ENCODE data around the gene TMEM45A.
A peak's percentile ranks its signal among the peaks of the same experiment; 100 is the strongest.

The TMEM45A gene

GRCh38 chr3:100586832-100587231 is 94.4 kb downstream of the TMEM45A start:
- no peaks in the 10 kb centered on the region for H3K27me3 ChIP-seq (ENCODE audit: low read depth, low read length)
- H3K9me3 ChIP-seq (ENCODE audit: insufficient read depth, low read length): no peaks in the 10 kb centered on the region
- H3K79me2 ChIP-seq (ENCODE audit: low read length): no peaks in the 10 kb centered on the region
- H3K36me3 ChIP-seq (replicated peaks; ENCODE audit: low read depth, low read length): no peaks in the 10 kb centered on the region
- H3K4me2 ChIP-seq (ENCODE audit: low read length): no peak overlapping the region
- H3K27ac ChIP-seq (ENCODE audit: low read length): no peak overlapping the region
- no peak overlapping the region for H2AFZ ChIP-seq (ENCODE audit: low read depth, low read length)
- H3K4me3 ChIP-seq (ENCODE audit: low read length): no peak overlapping the region
- no peak for TF ChIP-seq EZH2phosphoT487 (IDR thresholded peaks at IDR 0.05; ENCODE audit: low read depth)
- TF ChIP-seq CTCF (IDR thresholded peaks at IDR 0.05; ENCODE audit: low read depth, low read length): no peak
- no peak overlapping the region for H3K9ac ChIP-seq (ENCODE audit: low read length)
- no peaks in the 10 kb centered on the region for H4K20me1 ChIP-seq (ENCODE audit: insufficient read depth, low read length)
- H3K4me1 ChIP-seq (ENCODE audit: low read length): peaks cover 11% of the 10 kb centered on the region

GRCh38 chr3:100588251-100588650 is 95.8 kb downstream of the TMEM45A start:
- H3K27ac ChIP-seq (ENCODE audit: low read length): no peak overlapping the region
- no peak overlapping the region for H3K9ac ChIP-seq (ENCODE audit: low read length)
- H2AFZ ChIP-seq (ENCODE audit: low read depth, low read length): no peak overlapping the region
- H3K4me3 ChIP-seq (ENCODE audit: low read length): no peak overlapping the region
- no peaks in the 10 kb centered on the region for H3K9me3 ChIP-seq (ENCODE audit: insufficient read depth, low read length)
- no peaks in the 10 kb centered on the region for H3K36me3 ChIP-seq (replicated peaks; ENCODE audit: low read depth, low read length)
- TF ChIP-seq CTCF (IDR thresholded peaks at IDR 0.05; ENCODE audit: low read depth, low read length) (no peak), EZH2phosphoT487 (IDR thresholded peaks at IDR 0.05; ENCODE audit: low read depth) (no peak)
- H3K79me2 ChIP-seq (ENCODE audit: low read length): no peaks in the 10 kb centered on the region
- H4K20me1 ChIP-seq (ENCODE audit: insufficient read depth, low read length): no peaks in the 10 kb centered on the region
- H3K4me2 ChIP-seq (ENCODE audit: low read length): no peak overlapping the region
- H3K4me1 ChIP-seq (ENCODE audit: low read length): peaks cover 11% of the 10 kb centered on the region
- no peaks in the 10 kb centered on the region for H3K27me3 ChIP-seq (ENCODE audit: low read depth, low read length)

GRCh38 chr3:100590114-100590839 is 97.9 kb downstream of the TMEM45A start:
- Histone ChIP-seq H3K9ac (ENCODE audit: low read length) (no peak overlapping the region; the same call in 1 of the 2 replicates), H3K27ac (ENCODE audit: low read length) (no peak overlapping the region), H3K4me1 (ENCODE audit: low read length) (peaks cover 5% of the 10 kb centered on the region; the same call in 1 of the 2 replicates), H4K20me1 (ENCODE audit: insufficient read depth, low read length) (no peaks in the 10 kb centered on the region), H3K27me3 (ENCODE audit: low read depth, low read length) (no peaks in the 10 kb centered on the region), H3K9me3 (ENCODE audit: insufficient read depth, low read length) (no peaks in the 10 kb centered on the region), H3K4me2 (ENCODE audit: low read length) (peak overlapping the region; percentile 79), H3K4me3 (ENCODE audit: low read length) (peak overlapping the region; percentile 69), H2AFZ (ENCODE audit: low read depth, low read length) (peak overlapping the region; percentile 89; the same call in 1 of the 2 replicates), H3K36me3 (replicated peaks; ENCODE audit: low read depth, low read length) (no peaks in the 10 kb centered on the region), H3K79me2 (ENCODE audit: low read length) (no peaks in the 10 kb centered on the region)
- peak; percentile 94 for TF ChIP-seq CTCF (IDR thresholded peaks at IDR 0.05; ENCODE audit: low read depth, low read length)
- no peak for TF ChIP-seq EZH2phosphoT487 (IDR thresholded peaks at IDR 0.05; ENCODE audit: low read depth)

GRCh38 chr3:100590840-100591147 is 98.4 kb downstream of the TMEM45A start:
- H3K9ac ChIP-seq (ENCODE audit: low read length): no peak overlapping the region
- H2AFZ ChIP-seq (ENCODE audit: low read depth, low read length): no peak overlapping the region
- H3K79me2 ChIP-seq (ENCODE audit: low read length): no peaks in the 10 kb centered on the region
- H3K4me2 ChIP-seq (ENCODE audit: low read length): 0 out of 2 replicates have a peak overlapping the region, but pooled peaks have one; percentile 79
- no peaks in the 10 kb centered on the region for H3K9me3 ChIP-seq (ENCODE audit: insufficient read depth, low read length)
- H3K27me3 ChIP-seq (ENCODE audit: low read depth, low read length): no peaks in the 10 kb centered on the region
- no peaks in the 10 kb centered on the region for H4K20me1 ChIP-seq (ENCODE audit: insufficient read depth, low read length)
- H3K4me3 ChIP-seq (ENCODE audit: low read length): no peak overlapping the region
- TF ChIP-seq CTCF (IDR thresholded peaks at IDR 0.05; ENCODE audit: low read depth, low read length): no peak
- no peak for TF ChIP-seq EZH2phosphoT487 (IDR thresholded peaks at IDR 0.05; ENCODE audit: low read depth)
- H3K4me1 ChIP-seq (ENCODE audit: low read length): peaks cover 5% of the 10 kb centered on the region; the same call in 1 of the 2 replicates
- no peaks in the 10 kb centered on the region for H3K36me3 ChIP-seq (replicated peaks; ENCODE audit: low read depth, low read length)
- no peak overlapping the region for H3K27ac ChIP-seq (ENCODE audit: low read length)

All from OCI-LY3 (cell line).